Kidney (tissue), 14 donors: ENCODE results near the gene ABT1. TPM values are rescaled to one million over a fixed set of nuclear protein-coding genes. Genes with fewer than 3 reads are reported as not detected.

ENCODE experiments used
- DNase-seq, 5 donors: peaks; one replicate each; pipeline ENCODE4 v3.0.0-alpha.2; 2013 to 2020
- FAIRE-seq: peaks from 2 replicates; lab custom pipeline; 2012; peaks lifted over from hg19 to GRCh38; lab: Jason Lieb, UNC
- H3K27ac ChIP-seq, 2 donors: one replicate each; pipeline ENCODE4 v1.7.0; 2013; ENCODE audit warnings: low read depth in 2 of 2, low read length in 2 of 2, inconsistent platforms in 1 of 2
- H3K27me3 ChIP-seq: one replicate; pipeline ENCODE4 v1.7.1; 2013; ENCODE audit warnings: low read length, inconsistent platforms; ENCODE audit not compliant: control insufficient read depth, insufficient read depth
- H3K36me3 ChIP-seq, 3 donors: one replicate each; pipeline versions ENCODE4 v1.7.0 to v1.7.1; 2013; ENCODE audit warnings: low read length in 3 of 3, control low read depth in 1 of 3, inconsistent platforms in 1 of 3; ENCODE audit not compliant: insufficient read depth in 3 of 3, control insufficient read depth in 2 of 3
- H3K4me1 ChIP-seq, 3 donors: one replicate each; pipeline versions ENCODE4 v1.7.0 to v1.7.1; 2013; ENCODE audit warnings: low read length in 3 of 3, inconsistent platforms in 1 of 3, low read depth in 1 of 3; ENCODE audit not compliant: control insufficient read depth in 2 of 3, insufficient read depth in 2 of 3
- H3K4me3 ChIP-seq, 3 donors: one replicate each; pipeline versions ENCODE4 v1.7.0 to v1.8.1; 2013; ENCODE audit warnings: low read length in 3 of 3, control low read depth in 1 of 3, inconsistent platforms in 1 of 3
- H3K9ac ChIP-seq, 3 donors: one replicate each; pipeline versions ENCODE4 v1.7.0 to v1.7.1; 2013; ENCODE audit warnings: low read length in 3 of 3, control low read depth in 1 of 3, inconsistent platforms in 1 of 3
- H3K9me3 ChIP-seq, 3 donors: one replicate each; pipeline versions ENCODE4 v1.7.0 to v1.7.1; 2013; ENCODE audit warnings: low read length in 3 of 3, control low read depth in 1 of 3, inconsistent platforms in 1 of 3; ENCODE audit not compliant: control insufficient read depth in 2 of 3, insufficient read depth in 1 of 3
- CTCF ChIP-seq: IDR thresholded peaks from 3 replicates; pipeline ENCODE4 v1.5.1; 2012; ENCODE audit warnings: mild to moderate bottlenecking, moderate library complexity, borderline replicate concordance; ENCODE audit not compliant: insufficient read depth; ENCODE audit errors: extremely low read depth
- intact Hi-C: fragments of 100-400 bp; cut with DNase I; formaldehyde crosslinking; loops from one replicate; pipeline ENCODE4 v1.11.1; 2022
- polyA plus RNA-seq: library from polyadenylated mRNA; stranded (reverse); fragments of 350-450 nt; fragmentation: Illumina TruSeq; extraction: RNeasy Lipid Tissue Mini Kit (QIAGEN cat#74804); gene quantifications from one replicate; pipeline ENCODE4 v1.2.3, GENCODE V29; 2014; ENCODE audit warnings: low read depth, low replicate concordance; ENCODE audit not compliant: insufficient read depth
- total RNA-seq: library from RNA; stranded (reverse); fragmentation: NEBNext Ultra II Directional; extraction: Animal tissue kit (Norgen Biotek cat#: 25700); gene quantifications from one replicate; pipeline ENCODE4 v1.2.1, GENCODE V29; 2021
- donor health status: control.
- donor health status: control.
- donor health status: control.
- donor health status: control.
- donor health status: control.
- donor health status: DM: yes; HTN: yes; CAD: no.
- donor health status: Normal renal cell carcinoma (clear cell type).

ABT1 gene
- total and polyA plus RNA-seq, 2 donors from 2014 or later, result 11.3 to 14.0 TPM

DNA sequence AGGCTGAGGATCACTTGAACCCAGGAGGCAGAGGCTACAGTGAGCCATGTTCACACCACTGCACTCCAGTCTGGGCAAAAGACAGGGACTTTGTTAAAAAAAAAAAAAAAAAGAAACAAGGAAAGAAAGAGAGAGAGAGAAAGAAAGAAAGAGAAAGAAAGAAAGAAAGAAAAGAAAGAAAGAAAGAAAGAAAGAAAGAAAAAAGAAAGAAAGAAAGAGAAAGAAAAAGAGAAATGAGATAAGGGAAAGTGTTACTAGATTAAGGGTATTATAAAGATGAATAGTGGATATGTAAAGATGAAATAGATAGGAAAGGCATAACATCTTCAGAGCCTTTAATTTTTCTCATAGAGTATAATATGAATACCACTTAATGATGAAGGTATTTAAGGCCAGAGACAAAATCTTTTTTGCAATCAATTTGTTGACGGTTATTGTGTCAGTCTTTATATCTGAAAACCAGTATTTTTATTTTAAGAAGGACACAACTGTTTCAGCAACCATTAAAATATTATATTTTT is 26.6 kb downstream of the ABT1 start:
- no peak for TF ChIP-seq CTCF
- Histone ChIP-seq H3K36me3 (no peaks in the 10 kb centered on the region), H3K9me3 (no peaks in the 10 kb centered on the region), H3K27ac (no peak overlapping the region), H3K9ac (no peak overlapping the region), H3K4me1 (no peaks in the 10 kb centered on the region), H3K27me3 (no peaks in the 10 kb centered on the region), H3K4me3 (no peak overlapping the region)
- no peak for DNase-seq
- FAIRE-seq, result no peak
- intact Hi-C loops, result no loop called here

DNA sequence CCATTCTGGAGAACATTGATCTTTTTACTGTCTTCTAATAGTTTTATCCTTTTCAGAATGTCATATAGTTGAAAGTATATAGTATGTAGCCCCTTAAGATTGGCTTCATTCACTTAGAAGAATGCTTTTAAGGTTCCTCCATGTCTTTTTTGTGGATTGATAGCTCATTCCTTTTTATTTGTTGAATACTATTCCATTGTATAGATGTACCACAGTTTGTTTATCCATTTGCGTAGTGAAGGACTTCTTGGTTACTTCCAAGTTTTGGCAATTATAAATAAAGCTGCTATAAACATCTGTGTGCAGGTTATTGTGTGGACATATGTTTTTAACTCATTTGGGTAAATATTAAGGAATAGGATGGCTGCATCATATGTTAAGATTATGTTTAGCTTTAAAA is 27.8 kb downstream of the ABT1 start:
- H3K27ac ChIP-seq, result no peak overlapping the region
- no peak overlapping the region for H3K9ac ChIP-seq
- intact Hi-C loops, result no loop called here
- no peak for DNase-seq
- FAIRE-seq, result no peak
- H3K4me1 ChIP-seq, result no peaks in the 10 kb centered on the region
- H3K4me3 ChIP-seq, result no peak overlapping the region
- no peak for TF ChIP-seq CTCF
- no peaks in the 10 kb centered on the region for H3K9me3 ChIP-seq
- no peaks in the 10 kb centered on the region for H3K27me3 ChIP-seq
- H3K36me3 ChIP-seq, result no peaks in the 10 kb centered on the region

DNA sequence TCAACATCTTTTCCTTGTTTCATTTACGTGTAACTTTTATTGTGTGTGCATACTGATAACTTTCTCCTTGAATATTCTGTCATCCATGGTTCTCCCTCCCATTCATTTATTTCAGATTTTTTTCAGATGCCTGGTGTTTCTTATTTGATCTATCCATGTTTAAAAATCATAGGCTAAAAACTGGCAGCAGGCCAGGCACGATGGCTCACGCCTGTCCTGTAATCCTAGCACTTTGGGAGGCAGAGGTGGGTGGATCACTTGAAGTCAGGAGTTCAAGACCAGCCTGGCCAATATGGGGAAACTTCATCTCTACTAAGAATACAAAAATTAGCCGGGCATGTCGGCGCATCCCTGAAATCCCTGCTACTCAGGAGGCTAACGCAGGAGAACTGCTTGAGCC is 31.1 kb downstream of the ABT1 start:
- FAIRE-seq (no peak), DNase-seq (no peak)
- no peaks in the 10 kb centered on the region for H3K27me3 ChIP-seq
- no peaks in the 10 kb centered on the region for H3K4me1 ChIP-seq
- TF ChIP-seq CTCF, result no peak
- H3K27ac ChIP-seq, result no peak overlapping the region
- no peaks in the 10 kb centered on the region for H3K9me3 ChIP-seq
- H3K4me3 ChIP-seq, result no peak overlapping the region
- H3K9ac ChIP-seq, result no peak overlapping the region
- intact Hi-C loops, result no loop called here
- H3K36me3 ChIP-seq, result no peaks in the 10 kb centered on the region

DNA sequence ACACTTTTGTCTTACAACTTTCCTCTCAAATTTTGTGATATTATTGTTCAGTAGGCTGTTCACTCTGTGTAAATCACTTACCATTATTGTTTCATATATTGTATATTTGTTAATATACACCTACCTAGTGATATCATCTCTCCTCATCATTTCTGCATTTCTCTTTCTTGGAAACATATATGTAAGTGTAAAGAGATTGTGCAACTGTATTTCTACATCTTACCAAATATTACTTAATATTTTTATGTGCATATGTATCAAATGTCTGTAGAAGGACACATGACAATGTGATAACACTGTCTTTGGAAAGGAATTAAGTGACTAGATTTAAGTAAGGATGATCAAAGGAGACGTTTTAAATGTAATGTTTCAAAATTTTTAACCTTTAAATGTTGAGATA is 32.6 kb downstream of the ABT1 start:
- no peak for DNase-seq

More for the DNA sequence above, 32.6 kb downstream of the ABT1 start:
- H3K9ac ChIP-seq, result no peak overlapping the region
- no peak overlapping the region for H3K27ac ChIP-seq
- TF ChIP-seq CTCF, result no peak
- peak; percentile 6 for FAIRE-seq
- no peaks in the 10 kb centered on the region for H3K27me3 ChIP-seq
- no peak overlapping the region for H3K4me3 ChIP-seq
- no peaks in the 10 kb centered on the region for H3K36me3 ChIP-seq
- no peaks in the 10 kb centered on the region for H3K4me1 ChIP-seq
- no peaks in the 10 kb centered on the region for H3K9me3 ChIP-seq
- intact Hi-C loops, result no loop called here
